H1 (cell line): ENCODE data around the gene NUP205. TPM values are rescaled to one million over a fixed set of nuclear protein-coding genes. Genes with fewer than 3 reads are reported as not detected.

Experiments used
- CTCF ChIA-PET: fragments of 300-600 bp; sonication (Branson Sonifier 250); formaldehyde crosslinking; loops from one replicate; lab custom pipeline; 2021; ENCODE audit not compliant: partially characterized antibody; lab: Charles Lee
- POLR2A ChIA-PET: fragments of 300-600 bp; sonication (Branson Sonifier 250); formaldehyde crosslinking; loops from one replicate; lab custom pipeline; 2021; ENCODE audit warnings: inconsistent platforms; ENCODE audit not compliant: partially characterized antibody; lab: Charles Lee
- DNase-seq, 2 experiments: peaks; one replicate each; pipeline versions ENCODE4 v3.0.0 to v3.0.0-alpha.2; 2010 to 2022; ENCODE audit warnings: low spot score in 2 of 2, low read depth in 1 of 2, mixed read lengths in 1 of 2
- FAIRE-seq: peaks from 2 replicates; lab custom pipeline; 2011; peaks lifted over from hg19 to GRCh38; lab: Jason Lieb, UNC
- H2AFZ ChIP-seq: 2 replicates; pipeline ENCODE4 v1.8.1; 2012; ENCODE audit warnings: low read length, inconsistent platforms
- H2AK5ac ChIP-seq: 2 replicates; pipeline ENCODE4 v1.6.1; 2013; ENCODE audit warnings: low read depth, low read length
- H2BK120ac ChIP-seq: replicated peaks from 2 replicates; pipeline ENCODE3; 2013; ENCODE audit warnings: low read depth, low read length, inconsistent platforms
- H2BK12ac ChIP-seq: 2 replicates; pipeline ENCODE4 v1.6.1; 2013; ENCODE audit warnings: low read depth, low read length
- H2BK15ac ChIP-seq: 2 replicates; pipeline ENCODE4 v1.6.1; 2013; ENCODE audit warnings: low read length
- H2BK20ac ChIP-seq: 2 replicates; pipeline ENCODE4 v1.6.1; 2013; ENCODE audit warnings: low read length
- H2BK5ac ChIP-seq: 2 replicates; pipeline ENCODE4 v1.6.1; 2013; ENCODE audit warnings: low read depth, low read length
- H3K14ac ChIP-seq: 2 replicates; pipeline ENCODE4 v1.6.1; 2013; ENCODE audit warnings: inconsistent platforms; ENCODE audit not compliant: insufficient read length
- H3K18ac ChIP-seq: 2 replicates; pipeline ENCODE4 v1.6.1; 2013; ENCODE audit warnings: low read length; ENCODE audit errors: extremely low read depth
- H3K23ac ChIP-seq: 2 replicates; pipeline ENCODE4 v1.6.1; 2013; ENCODE audit warnings: inconsistent platforms; ENCODE audit not compliant: insufficient read length
- H3K23me2 ChIP-seq: 2 replicates; pipeline ENCODE4 v1.6.1; 2013; ENCODE audit warnings: low read depth, low read length
- H3K27ac ChIP-seq: 2 replicates; pipeline ENCODE4 v1.6.1; 2011; ENCODE audit warnings: low read depth, low read length, inconsistent platforms
- H3K27me3 ChIP-seq, 4 experiments: replicated peaks in 1 of 4; 1 replicate in 1 of 4; 2 replicates in 3 of 4; pipeline versions ENCODE4 v1.6.1 to v1.8.1; 2011 to 2013; ENCODE audit warnings: low read length in 3 of 4, mild to moderate bottlenecking in 3 of 4, inconsistent platforms in 2 of 4, mixed read lengths in 2 of 4, moderate library complexity in 1 of 4; ENCODE audit not compliant: control insufficient read depth in 3 of 4, insufficient read depth in 3 of 4; ENCODE audit errors: extremely low read depth in 1 of 4
- H3K36me3 ChIP-seq, 4 experiments: 2 replicates each; pipeline versions ENCODE4 v1.6.1 to v1.8.1; 2011 to 2013; ENCODE audit warnings: mild to moderate bottlenecking in 4 of 4, low read length in 3 of 4, moderate library complexity in 2 of 4, control low read depth in 1 of 4, inconsistent platforms in 1 of 4; ENCODE audit not compliant: insufficient read depth in 4 of 4, control insufficient read depth in 2 of 4
- H3K4ac ChIP-seq: replicated peaks from 2 replicates; pipeline ENCODE3; 2013; ENCODE audit warnings: low read length, low read depth, mixed read lengths, inconsistent platforms; ENCODE audit not compliant: insufficient read length
- H3K4me1 ChIP-seq, 4 experiments: replicated peaks in 1 of 4; 1 replicate in 1 of 4; 2 replicates in 3 of 4; pipeline versions ENCODE4 v1.6.1 to v1.8.1; 2011 to 2013; ENCODE audit warnings: low read length in 3 of 4, inconsistent platforms in 2 of 4, mixed read lengths in 1 of 4; ENCODE audit not compliant: insufficient read depth in 4 of 4, control insufficient read depth in 3 of 4
- H3K4me2 ChIP-seq, 2 experiments: 2 replicates each; pipeline versions ENCODE4 v1.6.1 to v1.8.1; 2011 to 2013; ENCODE audit warnings: low read depth in 2 of 2, low read length in 2 of 2, control low read depth in 1 of 2, inconsistent platforms in 1 of 2, mild to moderate bottlenecking in 1 of 2; ENCODE audit not compliant: insufficient read depth in 1 of 2
- H3K4me3 ChIP-seq, 4 experiments: fragments of 200-600, 300-600 bp in 1 of 4; sonication (generic), shearing (Covaris generic), sonication (Bioruptor Twin) in 1 of 4; 2 replicates each; pipeline versions ENCODE4 v1.5.1 to v1.8.1; 2011 to 2016; ENCODE audit warnings: low read length in 4 of 4, low read depth in 3 of 4, control low read depth in 2 of 4, inconsistent platforms in 2 of 4, mild to moderate bottlenecking in 2 of 4, mixed read lengths in 1 of 4, moderate library complexity in 1 of 4; ENCODE audit not compliant: insufficient read depth in 2 of 4; ENCODE audit errors: extremely low read depth in 1 of 4
- H3K56ac ChIP-seq: replicated peaks from 2 replicates; pipeline ENCODE3; 2013; ENCODE audit warnings: low read depth, mild to moderate bottlenecking, mixed read lengths, low read length, inconsistent platforms; ENCODE audit not compliant: insufficient read length
- H3K79me1 ChIP-seq: 2 replicates; pipeline ENCODE4 v1.6.1; 2013; ENCODE audit warnings: low read depth, low read length, control low read depth
- H3K79me2 ChIP-seq, 2 experiments: 2 replicates each; pipeline versions ENCODE4 v1.6.1 to v1.8.1; 2012 to 2013; ENCODE audit warnings: low read length in 2 of 2, mild to moderate bottlenecking in 2 of 2, inconsistent platforms in 1 of 2; ENCODE audit not compliant: insufficient read depth in 2 of 2, control insufficient read depth in 1 of 2
- H3K9ac ChIP-seq, 4 experiments: replicated peaks in 1 of 4; 1 replicate in 1 of 4; 2 replicates in 3 of 4; pipeline versions ENCODE4 v1.6.1 to v1.8.1; 2011 to 2013; ENCODE audit warnings: low read depth in 3 of 4, low read length in 3 of 4, control low read depth in 2 of 4, mild to moderate bottlenecking in 2 of 4, moderate library complexity in 2 of 4, inconsistent platforms in 1 of 4; ENCODE audit errors: extremely low read depth in 1 of 4
- H3K9me3 ChIP-seq, 2 experiments: 2 replicates each; pipeline versions ENCODE4 v1.6.1 to v1.8.1; 2012 to 2013; ENCODE audit warnings: mild to moderate bottlenecking in 2 of 2, moderate library complexity in 2 of 2, control low read depth in 1 of 2, inconsistent platforms in 1 of 2, low read depth in 1 of 2, low read length in 1 of 2, mixed read lengths in 1 of 2; ENCODE audit not compliant: insufficient read depth in 2 of 2
- H4K20me1 ChIP-seq, 2 experiments: replicated peaks in 1 of 2; 2 replicates each; pipeline versions ENCODE3 to v1.8.1; 2011 to 2013; ENCODE audit warnings: inconsistent platforms in 2 of 2, low read length in 2 of 2, mild to moderate bottlenecking in 1 of 2; ENCODE audit not compliant: insufficient read depth in 2 of 2, control insufficient read depth in 1 of 2
- H4K5ac ChIP-seq: 2 replicates; pipeline ENCODE4 v1.6.1; 2013; ENCODE audit warnings: low read length, low read depth, mixed read lengths, inconsistent platforms; ENCODE audit not compliant: insufficient read length
- H4K8ac ChIP-seq: 2 replicates; pipeline ENCODE4 v1.8.0; 2013; ENCODE audit warnings: mild to moderate bottlenecking, moderate library complexity, low read length, inconsistent platforms; ENCODE audit not compliant: insufficient read depth; ENCODE audit errors: extremely low read depth
- H4K91ac ChIP-seq: replicated peaks from 2 replicates; pipeline ENCODE3; 2013; ENCODE audit warnings: low read length, mixed read lengths, inconsistent platforms; ENCODE audit not compliant: insufficient read length
- CBX8 ChIP-seq: fragments of 300-800, 300-1000 bp; sonication (generic); IDR thresholded peaks from 2 replicates; pipeline ENCODE4 v1.7.1; 2016; ENCODE audit warnings: low read depth, low read length, borderline replicate concordance
- E2F6 ChIP-seq: IDR thresholded peaks from 2 replicates; pipeline ENCODE4 v1.6.1; 2012; ENCODE audit warnings: inconsistent platforms
- MAFK ChIP-seq: IDR thresholded peaks from 2 replicates; pipeline ENCODE4 v1.6.1; 2012; ENCODE audit warnings: low read depth, mild to moderate bottlenecking, improper control_type of control experiment, low read length
- POU5F1 ChIP-seq: IDR thresholded peaks from 2 replicates; pipeline ENCODE4 v1.6.1; 2011; ENCODE audit warnings: low read depth, mild to moderate bottlenecking, low read length, moderate library complexity
- RAD21 ChIP-seq, 2 experiments: IDR thresholded peaks in 1 of 2; conservative IDR thresholded peaks in 1 of 2; 2 replicates each; pipeline ENCODE4 v1.6.1; 2011; ENCODE audit warnings: low read depth in 2 of 2, low read length in 2 of 2, improper control_type of control experiment in 1 of 2, inconsistent platforms in 1 of 2, mild to moderate bottlenecking in 1 of 2, moderate library complexity in 1 of 2
- RXRA ChIP-seq: IDR thresholded peaks from 2 replicates; pipeline ENCODE4 v1.6.1; 2011; ENCODE audit warnings: low read depth, mild to moderate bottlenecking, low read length, moderate library complexity; ENCODE audit not compliant: insufficient read depth
- TAF7 ChIP-seq: optimal IDR thresholded peaks from 2 replicates; pipeline ENCODE3; 2011; ENCODE audit warnings: low read depth, mild to moderate bottlenecking, inconsistent platforms, low read length, moderate library complexity, borderline replicate concordance
- WGBS, 2 experiments: shearing (Covaris generic) in 1 of 2; methylation state at CpG; one replicate each; pipeline versions ENCODE4 v1.1.6 to v1.1.7; 2013 to 2015; ENCODE audit warnings: low lambda C conversion rate in 2 of 2, mixed read lengths in 2 of 2, inconsistent platforms in 1 of 2, low coverage in 1 of 2, missing lambda C conversion rate in 1 of 2; ENCODE audit not compliant: insufficient replicate concordance in 2 of 2, insufficient coverage in 1 of 2, insufficient read length in 1 of 2; ENCODE audit errors: extremely low coverage in 1 of 2, missing lambda C conversion rate in 1 of 2; 5-methylcytosine and 5-hydroxymethylcytosine counted together
- polyA plus RNA-seq, 7 experiments: library from polyadenylated mRNA; depleted of rRNA in 3 of 7; stranded (reverse) in 5 of 7; unstranded in 2 of 7; fragments of >200 nt in 5 of 7; fragments of 200-250 nt in 2 of 7; gene quantifications; 1 replicate in 5 of 7; 2 replicates in 1 of 7; 4 replicates in 1 of 7; pipeline versions ENCODE4 v1.2.1 to v1.2.3, GENCODE V29; 2011 to 2013; ENCODE audit warnings: missing spikeins in 2 of 7, mixed read lengths in 2 of 7
- total RNA-seq: library from RNA; stranded (reverse); fragmentation: NEBNext Ultra II Directional; extraction: Animal tissue kit (Norgen Biotek cat#: 25700); gene quantifications from 2 replicates; pipeline ENCODE4 v1.2.1, GENCODE V29; 2021

Gene NUP205
- total and polyA plus RNA-seq, 2 of the 8 experiments (the other 6 are each of a cell fraction or from before 2014, with no cell fraction given), result 148 to 216 TPM

GRCh38 chr7:135670179-135670578, 112.5 kb downstream of the NUP205 start:
- H4K8ac ChIP-seq, result no peak overlapping the region
- H3K9me3 ChIP-seq, result peaks cover 0 to 4% of the 10 kb centered on the region in 2 experiments; a peak in 2 of 4 replicates
- H2BK5ac ChIP-seq, result no peak overlapping the region
- H3K23ac ChIP-seq, result no peak overlapping the region
- H3K4me3 ChIP-seq, result no peak overlapping the region
- ChIA-PET CTCF (interaction anchor here (0.6 to 8.9 kb wide), 13 partner anchors 8 to 338 kb away, joined by 3 to 133 read pairs (median 4); partner anchors contain the start of gene STMP1), POLR2A (interaction anchor here (0.7 to 0.9 kb wide), 2 partner anchors 9 to 15 kb away, joined by 3 to 4 read pairs; no protein-coding TSS in a partner anchor)
- peaks cover 3 to 81% of the 10 kb centered on the region in 2 experiments; a peak in 3 of 4 replicates for H3K79me2 ChIP-seq
- no peak overlapping the region for H3K18ac ChIP-seq
- no peak overlapping the region for H2BK120ac ChIP-seq
- no peak overlapping the region for H2BK15ac ChIP-seq
- H3K56ac ChIP-seq, result no peak overlapping the region
- H3K4ac ChIP-seq, result no peak overlapping the region
- 81% methylated on average over 1 of the region's 1 CpG; no CpG with 5 or more reads in 1 of the 2 experiments for WGBS, 2 experiments
- no peak overlapping the region for H3K14ac ChIP-seq
- DNase-seq (no peak), FAIRE-seq (no peak)
- peaks cover 5% of the 10 kb centered on the region; the same call in 1 of the 2 replicates for H3K79me1 ChIP-seq
- H2AK5ac ChIP-seq, result no peak overlapping the region
- H4K91ac ChIP-seq, result no peak overlapping the region
- no peak overlapping the region for H3K9ac ChIP-seq
- no peak overlapping the region for H2AFZ ChIP-seq
- H4K5ac ChIP-seq, result no peak overlapping the region
- no peak overlapping the region for H2BK20ac ChIP-seq
- no peak for TF ChIP-seq CBX8
- no peak for TF ChIP-seq RXRA
- TF ChIP-seq MAFK, result no peak
- no peak for TF ChIP-seq E2F6
- TF ChIP-seq TAF7, result no peak
- no peak for TF ChIP-seq POU5F1
- no peak for TF ChIP-seq RAD21 (IDR thresholded peaks at IDR 0.05 in 1 of 2, conservative IDR thresholded peaks at IDR 0.05 in 1 of 2; ENCODE audit: low read depth in 2 of 2, low read length in 2 of 2)
- no peak overlapping the region for H2BK12ac ChIP-seq
- no peaks in the 10 kb centered on the region for H3K27me3 ChIP-seq
- no peak overlapping the region for H3K27ac ChIP-seq
- H3K36me3 ChIP-seq, result peaks cover 0 to 9% (median 2%) of the 10 kb centered on the region in 4 experiments; a peak in 2 of 8 replicates
- H3K4me2 ChIP-seq, result no peak overlapping the region
- H3K4me1 ChIP-seq, result no peaks in the 10 kb centered on the region
- H3K23me2 ChIP-seq, result no peaks in the 10 kb centered on the region
- H4K20me1 ChIP-seq, result peaks cover 0 to 1% of the 10 kb centered on the region in 2 experiments
